ENCODE measurements around the gene CXCL5.
"Not testable (repeated sequence)": the region's sequence is repeated elsewhere in the genome, so short reads cannot be mapped to it uniquely, and the experiment has no call there.

The CXCL5 gene

GRCh38 chr4:73952352-73952751 is 46.1 kb downstream of the CXCL5 start:
- FAIRE-seq = no peak
- TF ChIP-seq TAF1 (IDR thresholded peaks at IDR 0.05; ENCODE audit: low read depth, low read length) = no peak
- TF ChIP-seq PAX5 (IDR thresholded peaks at IDR 0.05; ENCODE audit: insufficient read depth, low read length, severe bottlenecking) = no peak
- TF ChIP-seq POLR2AphosphoS5 (IDR thresholded peaks at IDR 0.05; ENCODE audit: low read depth, low read length) = no peak
- no peak for TF ChIP-seq SPI1 (IDR thresholded peaks at IDR 0.05; ENCODE audit: low read depth, low read length)
- no peak for TF ChIP-seq POLR2A (IDR thresholded peaks at IDR 0.05; ENCODE audit: low read depth, low read length)
- TF ChIP-seq POU2F2 (IDR thresholded peaks at IDR 0.05; ENCODE audit: low read depth, low read length) = no peak
- no peak for DNase-seq (ENCODE audit: insufficient read length, low spot score)

GRCh38 chr4:73950376-73950920 is 48.0 kb downstream of the CXCL5 start:
- FAIRE-seq; DNase-seq (ENCODE audit: insufficient read length, low spot score): not testable (repeated sequence)

- no peak for TF ChIP-seq TAF1 (IDR thresholded peaks at IDR 0.05; ENCODE audit: low read depth, low read length)
- no peak for TF ChIP-seq POLR2A (IDR thresholded peaks at IDR 0.05; ENCODE audit: low read depth, low read length)
- no peak for TF ChIP-seq PAX5 (IDR thresholded peaks at IDR 0.05; ENCODE audit: insufficient read depth, low read length, severe bottlenecking)
- TF ChIP-seq POLR2AphosphoS5 (IDR thresholded peaks at IDR 0.05; ENCODE audit: low read depth, low read length) = no peak
- TF ChIP-seq SPI1 (IDR thresholded peaks at IDR 0.05; ENCODE audit: low read depth, low read length) = no peak
- FAIRE-seq = no peak
- no peak for DNase-seq (ENCODE audit: insufficient read length, low spot score)
These were observed 49.3 kb downstream of the CXCL5 start for GRCh38 chr4:73948990-73949706.

GRCh38 chr4:73948291-73948690 is 50.2 kb downstream of the CXCL5 start:
- no peak for TF ChIP-seq PAX5 (IDR thresholded peaks at IDR 0.05; ENCODE audit: insufficient read depth, low read length, severe bottlenecking)
- TF ChIP-seq POU2F2 (IDR thresholded peaks at IDR 0.05; ENCODE audit: low read depth, low read length) = no peak
- no peak for TF ChIP-seq SPI1 (IDR thresholded peaks at IDR 0.05; ENCODE audit: low read depth, low read length)
- no peak for TF ChIP-seq TAF1 (IDR thresholded peaks at IDR 0.05; ENCODE audit: low read depth, low read length)
- no peak for TF ChIP-seq POLR2AphosphoS5 (IDR thresholded peaks at IDR 0.05; ENCODE audit: low read depth, low read length)
- no peak for TF ChIP-seq POLR2A (IDR thresholded peaks at IDR 0.05; ENCODE audit: low read depth, low read length)
- no peak for FAIRE-seq
- no peak for DNase-seq (ENCODE audit: insufficient read length, low spot score)

GRCh38 chr4:73947239-73947985 is 51.1 kb downstream of the CXCL5 start:
- TF ChIP-seq PAX5 (IDR thresholded peaks at IDR 0.05; ENCODE audit: insufficient read depth, low read length, severe bottlenecking) (no peak), POU2F2 (IDR thresholded peaks at IDR 0.05; ENCODE audit: low read depth, low read length) (no peak), TAF1 (IDR thresholded peaks at IDR 0.05; ENCODE audit: low read depth, low read length) (no peak), SPI1 (IDR thresholded peaks at IDR 0.05; ENCODE audit: low read depth, low read length) (no peak), POLR2A (IDR thresholded peaks at IDR 0.05; ENCODE audit: low read depth, low read length) (no peak), POLR2AphosphoS5 (IDR thresholded peaks at IDR 0.05; ENCODE audit: low read depth, low read length) (no peak)
- no peak for FAIRE-seq

GRCh38 chr4:73945674-73946449 is 52.6 kb downstream of the CXCL5 start:
- DNase-seq (ENCODE audit: insufficient read length, low spot score) (no peak), FAIRE-seq (no peak)
- TF ChIP-seq POLR2A (IDR thresholded peaks at IDR 0.05; ENCODE audit: low read depth, low read length) (no peak), SPI1 (IDR thresholded peaks at IDR 0.05; ENCODE audit: low read depth, low read length) (no peak), PAX5 (IDR thresholded peaks at IDR 0.05; ENCODE audit: insufficient read depth, low read length, severe bottlenecking) (no peak), POLR2AphosphoS5 (IDR thresholded peaks at IDR 0.05; ENCODE audit: low read depth, low read length) (no peak), POU2F2 (IDR thresholded peaks at IDR 0.05; ENCODE audit: low read depth, low read length) (no peak), TAF1 (IDR thresholded peaks at IDR 0.05; ENCODE audit: low read depth, low read length) (no peak)

More at GRCh38 chr4:73947239-73947985, 51.1 kb downstream of the CXCL5 start:
- no peak for DNase-seq (ENCODE audit: insufficient read length, low spot score)
